PC-3 (cell line): Measurements from ENCODE around the gene ICE1.
"Not testable (repeated sequence)": the region's sequence is repeated elsewhere in the genome, so short reads cannot be mapped to it uniquely, and the experiment has no call there.

Experiments used
- CTCF ChIP-seq: fragments of 300-600 bp; sonication (generic); conservative IDR thresholded peaks from 2 replicates; pipeline ENCODE4 v1.5.1; 2017; ENCODE audit warnings: antibody characterized with exemption, low read depth, mild to moderate bottlenecking, low read length
- EZH2phosphoT487 ChIP-seq: fragments of 300-600 bp; sonication (generic); IDR thresholded peaks from 2 replicates; pipeline ENCODE4 v1.6.1; 2018; ENCODE audit warnings: mild to moderate bottlenecking, antibody characterized with exemption, low read length, borderline replicate concordance

- not testable (repeated sequence) for TF ChIP-seq CTCF, EZH2phosphoT487
Measured at GRCh38 chr5:5395093-5395492, 27.4 kb upstream of the ICE1 start.
